GM21360 (cell line): ENCODE measurements around the gene SRSF1.
"Not testable (repeated sequence)": the region's sequence is repeated elsewhere in the genome, so short reads cannot be mapped to it uniquely, and the experiment has no call there.

Experiments used
- ATAC-seq: cut with Tn5 transposase; IDR thresholded peaks from one replicate; pipeline ENCODE4 v1.9.1; 2021; ENCODE audit warnings: mild to moderate bottlenecking, moderate library complexity; ENCODE audit not compliant: unreplicated experiment

SRSF1 gene

DNA sequence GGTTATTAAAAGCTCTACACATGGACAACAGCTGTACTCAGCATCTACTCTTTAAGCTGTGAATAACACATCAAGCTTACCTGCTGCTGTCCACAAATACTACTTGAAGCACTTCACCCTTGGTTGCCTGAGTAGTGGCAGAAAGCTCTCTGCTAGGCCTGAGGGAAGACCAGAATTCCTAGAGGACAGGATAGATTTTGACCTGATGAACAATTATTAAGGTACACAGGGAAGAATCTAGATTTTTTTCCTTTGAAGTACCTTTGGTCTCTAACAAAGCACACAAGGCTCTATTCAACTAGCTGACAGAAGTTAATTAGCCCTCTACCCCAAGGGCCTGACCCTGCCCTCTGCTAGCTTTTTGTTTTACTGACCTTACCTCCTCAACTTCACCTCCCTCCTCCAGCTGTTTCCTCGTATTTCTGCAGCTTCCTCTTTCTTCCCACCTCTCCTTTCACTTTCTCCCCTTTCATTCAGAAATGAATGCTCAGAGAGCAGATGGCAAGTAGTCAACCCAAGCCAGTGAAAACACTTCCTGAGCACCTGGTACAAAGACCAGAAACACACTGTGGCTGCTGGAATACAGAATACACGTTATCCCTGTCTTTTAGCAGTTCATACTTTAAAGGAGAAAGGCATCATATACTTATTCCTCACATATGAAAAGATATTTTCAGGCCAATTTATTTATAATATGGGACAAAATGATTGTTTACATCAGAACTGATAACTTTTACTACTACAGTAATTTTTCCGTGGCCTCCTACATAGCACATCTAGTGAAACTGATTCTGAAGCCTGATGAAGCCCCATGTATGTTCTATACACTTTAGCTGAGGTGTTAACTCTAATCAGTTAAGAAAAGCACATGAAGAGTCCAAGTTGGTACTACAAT lies 13.3 kb downstream of the SRSF1 start:
- ATAC-seq, result no peak

DNA sequence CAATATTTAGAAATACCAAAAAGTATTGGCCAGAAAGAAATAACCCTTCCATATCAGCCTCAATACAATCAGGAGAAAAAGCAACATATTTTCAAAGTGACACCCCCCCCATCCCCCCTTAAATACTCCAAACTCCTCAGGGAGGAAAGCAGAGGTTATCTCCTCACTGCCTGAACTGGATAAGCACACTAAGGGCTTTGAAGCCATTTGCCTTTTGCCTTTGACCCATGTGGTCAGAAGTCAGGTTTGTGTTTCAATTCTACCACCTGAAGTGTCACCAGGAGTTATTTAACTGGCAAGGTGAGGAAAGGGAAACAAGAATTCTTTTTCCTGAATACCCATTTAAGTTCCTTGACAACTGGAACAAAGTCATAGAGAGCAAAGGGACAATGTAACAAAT lies 15.5 kb downstream of the SRSF1 start:
- ATAC-seq, result no peak

DNA sequence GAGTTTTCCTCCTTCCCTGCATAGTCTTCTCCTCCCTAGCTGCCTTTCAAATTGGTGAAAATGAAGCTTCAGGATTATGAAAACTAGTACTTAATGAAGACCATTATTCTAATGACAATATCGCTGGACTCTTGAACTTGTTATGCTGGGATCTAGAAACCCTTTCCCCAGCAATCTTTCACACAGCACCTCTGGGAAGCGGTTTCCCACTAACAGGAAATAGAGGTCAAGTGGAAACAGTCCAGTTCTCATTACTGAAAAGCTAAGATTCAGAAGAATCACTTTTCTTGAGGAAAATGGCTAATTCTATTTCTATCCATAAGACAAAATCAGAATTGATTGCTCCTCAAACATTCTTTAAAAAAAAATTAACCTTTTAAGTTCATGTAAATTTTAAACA lies 17.0 kb downstream of the SRSF1 start:
- no peak for ATAC-seq

DNA sequence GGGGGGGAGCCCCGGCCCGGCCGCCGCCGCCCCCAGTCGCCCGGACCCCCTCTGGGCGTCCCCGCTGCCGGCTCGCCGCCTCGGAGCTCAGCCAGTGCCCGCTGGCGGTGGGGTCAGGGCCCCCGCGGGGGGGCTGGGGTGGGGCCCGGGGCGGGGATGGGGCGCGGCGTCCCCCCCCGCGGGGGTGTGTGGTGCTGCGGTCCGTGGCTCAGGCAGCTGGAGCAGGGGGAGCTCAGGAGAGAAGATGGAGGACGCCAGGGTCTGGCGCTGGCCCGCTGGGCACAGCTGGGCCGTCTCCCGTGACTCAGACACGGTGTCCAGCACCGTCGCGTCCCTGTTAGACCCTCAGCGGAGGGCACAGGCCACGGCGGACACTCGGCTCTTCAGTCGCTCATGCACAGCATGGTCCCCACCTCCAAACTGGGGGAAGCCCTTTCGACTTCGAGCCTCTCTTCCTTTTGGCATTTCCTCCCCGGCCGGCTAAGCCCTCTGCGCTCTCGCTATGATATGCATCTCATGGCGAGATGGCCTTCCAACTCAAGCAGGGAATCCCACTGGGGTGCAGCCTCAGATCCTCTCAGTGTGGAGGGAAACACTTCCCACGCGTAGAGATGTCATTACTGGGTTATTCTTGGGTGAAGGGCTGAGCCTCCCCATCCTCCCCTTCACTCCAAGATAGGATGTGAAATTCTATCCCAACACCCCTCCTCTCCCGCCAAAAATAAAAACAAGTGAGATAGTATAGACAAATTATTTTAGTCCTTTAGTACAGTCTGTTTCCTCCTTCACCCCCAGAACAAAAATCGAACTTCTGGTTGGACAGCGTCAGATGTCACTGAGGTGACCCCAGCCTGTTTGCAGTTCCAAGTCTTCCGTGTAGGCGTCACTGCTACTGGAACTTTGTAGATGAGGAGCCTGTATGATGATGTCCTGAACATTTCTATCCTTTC lies 18.5 kb downstream of the SRSF1 start:
- ATAC-seq, result peak; percentile 69

DNA sequence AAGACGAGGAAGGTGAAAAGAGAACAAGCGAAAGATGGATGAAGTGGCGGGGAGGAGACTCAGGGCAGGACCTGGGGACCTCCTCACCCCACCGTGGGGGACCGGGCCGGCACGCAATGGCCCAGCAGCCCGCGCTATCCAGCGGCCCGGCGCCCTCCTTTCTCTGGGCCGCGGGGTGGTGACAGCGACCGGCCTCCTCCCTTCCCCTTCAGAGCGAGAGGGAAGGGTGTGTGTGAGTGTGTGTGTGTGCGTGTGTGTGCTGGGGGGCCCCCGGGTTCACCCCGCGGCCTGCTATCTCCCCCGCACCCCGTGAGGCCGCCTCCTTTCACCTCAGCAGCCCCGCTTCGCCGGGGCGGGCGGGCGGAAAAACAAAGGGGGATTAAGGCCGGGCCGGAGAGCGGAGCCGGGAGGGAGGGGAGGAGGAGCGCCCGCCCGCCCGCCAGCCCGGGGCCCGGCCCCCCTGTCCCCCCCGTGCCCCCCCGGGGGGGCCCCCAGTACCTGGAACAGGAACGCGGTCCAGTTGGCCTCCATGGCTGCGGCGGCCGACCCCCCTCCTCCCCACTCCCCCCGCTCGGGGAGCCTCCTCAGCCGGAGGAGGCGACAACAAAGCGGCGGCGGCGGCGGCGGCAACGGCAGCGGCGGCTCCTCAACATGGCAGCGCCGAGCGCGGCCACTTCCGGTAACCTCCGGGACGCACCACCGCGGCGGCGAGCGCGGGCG lies 19.3 kb downstream of the SRSF1 start, which contains the start of gene VEZF1:
TSS of gene VEZF1 (minus strand) at position 674 of the 720 bp plus-strand sequence. CDS start at position 531, 143 bp downstream.
- peak; percentile 37 for ATAC-seq

DNA sequence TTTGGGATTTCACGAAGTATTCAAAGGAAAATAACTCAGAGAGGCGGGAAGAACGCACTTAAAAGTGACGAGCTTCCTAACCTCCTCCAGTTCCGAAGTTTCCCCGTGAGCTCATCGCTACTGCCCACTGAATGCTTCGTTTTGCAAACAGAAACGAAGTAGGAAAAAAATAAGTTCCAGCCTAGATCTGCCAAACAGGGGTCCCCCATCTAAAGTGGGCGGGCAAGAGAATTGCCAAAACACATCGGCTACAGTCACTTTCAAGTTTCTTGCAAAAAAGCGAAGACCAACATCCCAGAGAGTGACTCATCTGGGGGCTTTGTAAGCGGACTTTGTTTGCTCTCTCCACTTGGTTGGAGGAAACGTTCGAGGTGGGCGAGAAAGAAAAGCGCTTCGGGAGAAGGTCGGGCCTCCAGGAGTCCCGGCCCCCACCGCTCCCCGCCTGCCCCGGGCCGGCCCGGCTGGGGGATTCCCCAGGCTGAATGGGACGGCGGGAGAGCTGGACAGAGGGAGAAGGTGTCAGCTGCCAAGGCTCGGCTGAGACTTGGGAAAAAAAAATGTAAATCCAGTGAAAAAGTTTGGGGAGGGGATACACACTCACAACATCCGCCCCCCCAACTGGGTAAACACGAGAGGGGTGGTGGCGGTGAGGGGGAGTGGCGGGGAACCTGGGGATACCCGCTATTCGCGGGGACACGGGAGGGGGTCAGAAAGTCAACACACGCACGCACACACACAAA lies 20.0 kb downstream of the SRSF1 start:
- no peak for ATAC-seq

DNA sequence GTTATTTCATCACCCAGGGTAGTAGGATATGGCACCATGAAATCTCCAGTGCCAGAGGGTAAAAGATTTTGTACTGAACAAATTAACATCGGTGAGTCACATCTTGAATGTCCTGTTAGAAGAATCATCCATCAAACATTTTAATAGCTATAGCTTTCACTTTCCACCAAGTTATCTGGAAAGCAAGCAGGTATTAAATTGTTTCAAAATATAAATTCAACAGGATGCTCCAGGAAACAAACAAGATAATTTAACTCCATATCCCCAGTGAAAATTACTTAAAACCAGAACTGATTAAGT lies 21.4 kb downstream of the SRSF1 start:
- no peak for ATAC-seq

DNA sequence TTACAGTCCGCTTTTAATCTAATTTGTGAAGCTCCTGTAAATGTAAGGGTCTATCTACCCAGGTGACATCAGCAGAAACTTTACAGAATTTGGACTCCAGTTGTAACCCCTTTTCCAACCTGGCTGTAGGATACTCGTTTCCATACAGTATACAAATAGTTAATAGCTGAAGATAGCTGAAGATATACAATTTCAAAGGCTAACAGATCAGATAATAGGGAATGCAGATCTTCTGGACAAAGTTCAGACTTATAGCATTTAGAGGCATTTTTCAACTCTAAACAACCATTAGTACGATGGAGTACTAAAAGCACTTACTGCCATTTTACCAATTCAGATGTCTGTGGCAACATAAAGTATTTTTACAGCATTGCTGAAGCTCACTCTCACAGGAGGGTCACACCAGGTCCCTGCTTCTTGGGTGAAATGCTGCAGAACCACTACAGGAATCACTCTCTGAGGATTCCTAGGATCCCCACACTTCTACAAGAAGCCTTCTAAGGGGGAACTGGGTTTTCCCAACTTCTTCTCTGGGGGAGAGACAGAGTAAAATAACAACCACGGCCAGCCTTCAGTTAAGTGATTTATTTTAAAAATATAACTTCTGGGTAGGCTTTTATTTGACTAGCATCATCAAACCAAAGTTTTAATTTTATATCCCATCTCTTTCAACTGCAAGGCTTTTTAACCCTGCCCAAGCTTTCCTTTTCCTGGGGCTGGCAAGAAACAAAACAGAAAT lies 21.9 kb downstream of the SRSF1 start:
- no peak for ATAC-seq

DNA sequence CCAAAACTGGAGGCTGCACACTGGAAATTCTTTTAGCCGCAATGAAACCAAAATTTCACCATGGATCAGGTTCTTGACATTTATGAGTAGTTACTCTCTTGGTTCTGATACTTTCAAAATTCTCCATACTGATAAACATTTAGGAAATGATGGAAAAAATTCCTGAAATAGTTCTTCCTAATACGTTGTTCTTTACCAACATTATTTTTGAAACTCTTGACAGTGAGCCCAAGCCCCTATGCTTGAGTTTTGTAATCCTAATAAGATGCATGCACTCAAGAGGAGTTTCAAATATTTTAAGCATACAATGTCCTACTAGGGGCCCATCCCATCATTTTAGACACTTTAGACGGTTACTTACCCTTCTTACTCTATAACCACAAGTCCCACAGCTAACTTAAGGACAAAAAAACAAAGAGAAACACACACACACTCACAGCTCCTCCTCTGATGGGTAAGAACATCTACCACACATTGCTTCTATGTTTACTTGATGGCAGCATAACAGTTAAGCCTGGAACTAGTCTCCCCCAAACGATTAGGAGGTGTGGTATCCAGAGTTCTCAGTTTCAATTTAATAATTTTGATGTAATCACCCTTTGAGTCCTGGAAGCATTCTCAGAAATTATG lies 22.7 kb downstream of the SRSF1 start:
- no peak for ATAC-seq

DNA sequence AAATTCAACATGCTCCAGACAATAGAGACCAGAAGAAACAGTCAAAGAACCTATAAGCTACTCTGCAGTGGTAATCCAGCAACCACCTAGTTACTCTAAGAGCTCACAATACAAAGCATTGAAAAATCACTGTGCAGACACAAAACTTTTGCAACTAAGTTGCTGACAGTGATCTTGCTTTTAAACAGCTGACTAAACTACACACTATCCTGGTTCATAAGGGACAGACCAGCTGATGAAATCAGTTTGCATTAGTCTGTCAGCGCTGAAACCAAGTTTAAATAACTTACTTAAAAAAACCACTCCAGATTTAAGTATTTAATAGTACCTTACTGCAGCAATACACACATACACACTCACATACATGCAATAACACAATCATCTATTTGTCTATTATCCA lies 23.6 kb downstream of the SRSF1 start:
- no peak for ATAC-seq

DNA sequence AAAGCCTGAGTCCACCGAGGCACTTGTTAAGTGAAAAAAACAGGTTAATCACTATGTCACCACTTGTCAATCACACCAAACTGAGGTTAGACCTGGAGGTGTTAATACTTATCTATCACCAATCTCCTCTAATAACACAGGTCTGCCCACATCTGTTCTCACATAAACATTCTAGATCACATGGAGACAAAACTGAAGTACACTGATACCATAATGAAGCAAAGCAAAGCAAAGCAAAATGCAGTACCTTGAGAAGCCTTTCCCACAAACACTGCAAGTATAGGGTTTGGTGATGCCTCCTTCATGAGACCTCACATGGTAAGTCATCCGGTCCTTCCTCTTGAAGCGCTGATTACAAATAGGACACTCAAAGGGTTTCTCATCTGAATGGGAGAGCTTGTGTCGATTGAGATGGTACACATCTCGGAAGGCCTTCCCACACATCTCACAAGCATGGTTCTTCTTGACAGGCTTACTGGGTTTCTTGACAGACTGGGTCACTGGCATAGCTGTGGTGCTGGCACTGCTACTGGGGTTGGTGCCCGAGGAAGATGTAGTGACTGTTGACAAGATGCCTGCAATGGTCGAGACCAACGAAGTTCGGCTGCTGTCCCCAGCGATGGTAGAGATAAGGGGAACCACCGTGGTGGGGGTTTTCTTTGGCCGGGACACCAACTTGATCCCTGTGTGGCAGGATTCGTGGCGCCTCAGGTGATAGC lies 24.4 kb downstream of the SRSF1 start:
- no peak for ATAC-seq

DNA sequence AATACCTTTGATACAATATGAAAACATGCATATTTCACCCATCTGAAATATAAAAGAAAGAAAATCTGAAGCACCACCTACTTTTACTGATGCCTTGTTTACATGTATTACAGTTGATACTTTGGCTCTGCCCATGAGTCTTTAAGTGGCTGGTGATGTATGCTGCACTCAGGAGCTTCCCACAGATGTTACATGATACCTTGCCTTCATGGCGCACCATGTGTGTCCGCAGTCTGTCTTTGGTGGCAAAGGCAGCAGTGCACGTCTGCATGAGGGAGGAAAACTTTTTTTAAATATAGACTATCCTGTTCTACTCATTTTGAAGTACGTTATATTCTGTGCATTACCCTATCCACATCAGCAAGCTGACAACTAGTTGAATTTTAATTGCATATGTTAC lies 26.5 kb downstream of the SRSF1 start:
- ATAC-seq, result no peak

DNA sequence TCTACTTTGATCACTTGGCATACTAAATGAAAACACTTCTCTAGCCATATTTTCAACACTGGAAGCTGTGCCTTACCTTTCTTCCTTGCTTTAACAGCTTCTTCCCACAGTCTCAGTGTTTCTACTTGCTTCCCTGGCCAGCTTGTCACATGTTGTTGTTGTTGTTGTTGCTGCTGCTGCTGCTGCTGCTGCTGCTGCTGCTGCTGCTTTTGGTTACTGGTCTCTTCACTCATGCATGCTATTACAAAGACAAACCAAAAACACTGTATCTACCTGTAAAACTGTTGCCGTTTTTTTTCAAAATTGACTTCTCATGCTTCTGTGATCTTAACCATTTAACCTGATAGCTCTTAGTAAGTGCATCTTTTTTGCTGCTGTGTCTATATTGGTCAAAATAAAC lies 28.0 kb downstream of the SRSF1 start:
- ATAC-seq, result no peak

DNA sequence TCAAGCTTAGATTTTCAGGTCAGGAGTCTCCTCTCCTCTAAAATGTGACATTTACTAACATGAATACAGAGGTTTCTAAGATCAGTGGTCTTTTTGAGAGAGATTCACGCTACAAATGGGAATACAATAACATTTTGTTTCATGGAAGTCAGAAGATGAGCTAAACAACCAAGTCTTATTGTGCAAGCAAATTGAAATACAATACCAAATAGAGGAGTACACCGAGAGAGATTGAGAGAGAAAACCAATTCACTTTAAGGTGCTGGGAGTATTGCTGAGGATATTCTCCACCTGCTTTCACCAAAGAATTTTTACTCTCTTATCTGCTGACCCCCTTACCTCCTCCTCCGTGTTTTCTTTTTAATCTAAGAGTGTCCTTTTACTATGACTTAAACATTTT lies 30.5 kb downstream of the SRSF1 start:
- no peak for ATAC-seq

DNA sequence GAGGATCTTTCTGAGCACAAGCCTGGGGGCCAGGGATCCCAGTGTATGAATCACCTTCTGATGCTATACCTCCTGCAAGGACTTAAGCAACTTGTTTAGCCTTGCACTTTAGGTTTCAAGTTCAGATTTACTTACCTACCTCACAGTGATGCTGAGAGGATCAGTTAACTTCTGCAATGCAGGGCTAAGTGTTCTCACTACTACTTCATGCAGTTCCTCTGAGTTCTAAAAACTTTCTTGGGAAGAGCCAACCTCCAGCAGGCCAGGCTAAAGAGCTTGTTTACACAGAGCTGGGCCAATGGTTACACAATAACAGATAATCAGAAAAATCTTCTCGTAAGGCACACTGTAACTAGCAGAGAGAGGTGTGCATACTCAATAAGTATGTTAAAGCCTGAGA lies 32.0 kb downstream of the SRSF1 start:
- no peak for ATAC-seq

DNA sequence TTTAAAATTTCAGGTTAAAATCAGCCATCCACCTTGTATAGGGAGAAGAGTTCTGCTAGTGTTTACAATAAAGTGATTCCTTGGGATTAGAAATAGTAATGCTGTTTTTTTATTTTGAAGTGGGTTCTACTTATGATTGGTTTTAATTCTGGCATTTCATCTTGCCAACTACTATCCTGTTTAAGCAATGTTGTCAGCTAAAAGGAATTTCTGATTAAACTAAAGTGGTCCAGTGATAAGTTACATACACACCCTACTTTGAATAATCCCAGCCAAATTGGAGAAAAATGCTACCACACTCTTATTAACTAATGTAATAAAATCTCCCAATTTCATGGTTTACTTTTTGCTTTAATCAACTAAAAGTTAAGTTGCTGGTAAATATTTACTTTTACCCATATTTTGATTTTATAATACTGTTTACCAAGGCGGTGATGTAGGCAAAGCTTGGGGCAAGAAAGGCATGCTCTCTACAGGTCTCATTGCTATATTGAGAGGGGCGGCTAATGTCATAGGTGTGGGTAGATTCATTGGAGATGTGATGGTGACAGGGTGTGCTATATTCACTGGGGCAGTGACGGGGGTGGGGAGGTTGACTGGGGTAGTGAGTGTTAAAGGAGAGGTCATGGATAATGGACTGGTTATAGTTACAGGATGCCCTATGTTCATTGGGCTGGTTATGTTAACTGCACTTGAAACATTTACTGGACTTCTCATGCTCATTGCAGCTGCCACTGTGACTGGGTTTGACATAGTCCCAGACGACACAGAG lies 32.8 kb downstream of the SRSF1 start:
- not testable (repeated sequence) for ATAC-seq

DNA sequence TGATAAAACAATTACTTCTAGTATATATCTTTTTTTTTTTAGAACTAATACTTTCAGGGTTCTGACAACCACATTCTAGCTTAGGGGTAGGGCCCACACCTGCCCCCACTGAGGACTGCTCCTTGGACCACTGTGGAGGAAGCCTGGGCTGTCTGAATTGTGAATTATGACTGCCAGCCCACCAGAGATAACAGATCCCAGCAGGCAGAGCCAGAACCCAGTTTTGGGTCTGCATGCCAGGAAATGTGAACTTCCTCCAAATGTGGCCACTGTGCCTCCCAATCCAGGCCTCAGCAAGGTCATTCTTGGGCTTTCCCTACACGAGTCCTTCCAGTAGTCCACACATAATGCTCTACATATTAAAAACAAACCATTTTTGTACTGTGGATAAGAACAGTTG lies 34.9 kb downstream of the SRSF1 start:
- ATAC-seq, result no peak

DNA sequence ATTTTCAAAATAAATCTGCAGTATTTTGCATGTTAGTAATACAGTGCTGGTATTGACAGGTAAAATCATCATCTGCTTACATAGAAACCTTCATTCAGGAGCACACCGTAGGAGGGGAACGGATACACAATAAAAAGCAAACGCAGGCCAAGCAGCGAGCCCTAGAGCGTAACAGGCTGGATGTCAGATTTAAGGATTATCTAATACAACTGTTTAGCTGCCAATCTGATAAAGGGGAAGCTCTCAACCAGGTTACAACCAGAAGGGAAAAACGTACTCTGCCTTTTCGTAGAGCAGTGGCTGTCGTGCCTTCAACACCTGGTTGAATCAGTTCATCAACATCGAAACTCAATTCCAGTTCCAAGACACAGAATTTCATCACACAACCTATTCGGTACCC lies 35.5 kb downstream of the SRSF1 start:
- no peak for ATAC-seq
